ENCODE measurements around the gene ENTPD6.

ENTPD6 gene

DNA sequence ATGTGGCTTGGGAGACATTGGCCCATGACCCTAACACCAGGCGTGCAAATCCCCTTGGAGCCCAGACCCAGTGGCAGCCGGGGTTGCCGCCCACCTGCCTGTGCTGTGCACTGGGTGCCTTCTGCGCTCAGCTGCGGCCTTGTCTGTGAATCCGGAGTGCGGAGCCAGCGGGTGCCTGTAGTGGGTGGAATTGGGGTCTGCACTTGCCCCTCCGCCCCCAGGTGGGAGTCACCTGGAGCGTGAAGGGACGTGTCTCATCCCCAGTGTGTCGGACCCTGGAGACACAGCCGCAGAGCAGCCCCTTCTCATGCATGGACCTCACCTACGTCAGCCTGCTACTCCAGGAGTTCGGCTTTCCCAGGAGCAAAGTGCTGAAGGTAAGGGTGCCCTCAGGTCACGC lies 29.4 kb downstream of the ENTPD6 start:
- TF ChIP-seq CSDC2 (CRISPR knock-in tag; IDR thresholded peaks at IDR 0.05) (no peak), ESRRG (CRISPR knock-in tag; IDR thresholded peaks at IDR 0.05) (no peak), ZNF70 (CRISPR knock-in tag; IDR thresholded peaks at IDR 0.05) (no peak), OSR1 (CRISPR knock-in tag; IDR thresholded peaks at IDR 0.05) (no peak), SNAI2 (CRISPR knock-in tag; IDR thresholded peaks at IDR 0.05) (no peak), ZNF8 (CRISPR knock-in tag; IDR thresholded peaks at IDR 0.05) (no peak), BACH2 (CRISPR knock-in tag; IDR thresholded peaks at IDR 0.05; ENCODE audit: borderline replicate concordance) (no peak), RARB (CRISPR knock-in tag; IDR thresholded peaks at IDR 0.05) (no peak), ISL1 (CRISPR knock-in tag; IDR thresholded peaks at IDR 0.05) (no peak), POU6F1 (CRISPR knock-in tag; IDR thresholded peaks at IDR 0.05; ENCODE audit: borderline replicate concordance, low read depth) (no peak)
- TF ChIP-seq, protein P1, sequence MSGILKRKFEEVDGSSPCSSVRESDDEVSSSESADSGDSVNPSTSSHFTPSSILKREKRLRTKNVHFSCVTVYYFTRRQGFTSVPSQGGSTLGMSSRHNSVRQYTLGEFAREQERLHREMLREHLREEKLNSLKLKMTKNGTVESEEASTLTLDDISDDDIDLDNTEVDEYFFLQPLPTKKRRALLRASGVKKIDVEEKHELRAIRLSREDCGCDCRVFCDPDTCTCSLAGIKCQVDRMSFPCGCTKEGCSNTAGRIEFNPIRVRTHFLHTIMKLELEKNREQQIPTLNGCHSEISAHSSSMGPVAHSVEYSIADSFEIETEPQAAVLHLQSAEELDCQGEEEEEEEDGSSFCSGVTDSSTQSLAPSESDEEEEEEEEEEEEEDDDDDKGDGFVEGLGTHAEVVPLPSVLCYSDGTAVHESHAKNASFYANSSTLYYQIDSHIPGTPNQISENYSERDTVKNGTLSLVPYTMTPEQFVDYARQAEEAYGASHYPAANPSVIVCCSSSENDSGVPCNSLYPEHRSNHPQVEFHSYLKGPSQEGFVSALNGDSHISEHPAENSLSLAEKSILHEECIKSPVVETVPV (CRISPR knock-in tag; IDR thresholded peaks at IDR 0.05): no peak
- ATAC-seq: no peak

DNA sequence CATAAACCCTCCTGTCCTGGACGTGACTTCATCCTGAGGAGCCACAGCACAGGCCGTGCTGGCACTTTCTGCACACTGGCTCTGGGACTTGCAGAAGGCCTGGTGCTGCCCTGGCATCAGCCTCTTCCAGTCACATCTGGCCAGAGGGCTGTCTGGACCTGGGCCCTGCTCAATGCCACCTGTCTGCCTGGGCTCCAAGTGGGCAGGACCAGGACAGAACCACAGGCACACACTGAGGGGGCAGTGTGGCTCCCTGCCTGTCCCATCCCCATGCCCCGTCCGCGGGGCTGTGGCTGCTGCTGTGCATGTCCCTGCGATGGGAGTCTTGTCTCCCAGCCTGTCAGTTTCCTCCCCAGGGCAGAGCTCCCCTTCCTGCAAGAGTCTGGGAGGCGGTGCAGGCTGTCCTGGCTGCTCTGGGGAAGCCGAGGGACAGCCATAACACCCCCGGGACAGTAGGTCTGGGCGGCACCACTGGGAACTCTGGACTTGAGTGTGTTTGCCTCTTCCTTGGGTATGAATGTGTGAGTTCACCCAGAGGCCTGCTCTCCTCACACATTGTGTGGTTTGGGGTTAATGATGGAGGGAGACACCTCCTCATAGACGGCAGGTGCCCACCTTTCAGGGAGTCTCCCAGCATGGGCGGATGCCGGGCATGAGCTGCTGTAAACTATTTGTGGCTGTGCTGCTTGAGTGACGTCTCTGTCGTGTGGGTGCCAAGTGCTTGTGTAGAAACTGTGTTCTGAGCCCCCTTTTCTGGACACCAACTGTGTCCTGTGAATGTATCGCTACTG lies 30.3 kb downstream of the ENTPD6 start:
- TF ChIP-seq ESRRG (CRISPR knock-in tag; IDR thresholded peaks at IDR 0.05): no peak
- no peak for TF ChIP-seq ZC3H10 (CRISPR knock-in tag; IDR thresholded peaks at IDR 0.05)
- no peak for TF ChIP-seq SNAI2 (CRISPR knock-in tag; IDR thresholded peaks at IDR 0.05)
- TF ChIP-seq, protein P2, sequence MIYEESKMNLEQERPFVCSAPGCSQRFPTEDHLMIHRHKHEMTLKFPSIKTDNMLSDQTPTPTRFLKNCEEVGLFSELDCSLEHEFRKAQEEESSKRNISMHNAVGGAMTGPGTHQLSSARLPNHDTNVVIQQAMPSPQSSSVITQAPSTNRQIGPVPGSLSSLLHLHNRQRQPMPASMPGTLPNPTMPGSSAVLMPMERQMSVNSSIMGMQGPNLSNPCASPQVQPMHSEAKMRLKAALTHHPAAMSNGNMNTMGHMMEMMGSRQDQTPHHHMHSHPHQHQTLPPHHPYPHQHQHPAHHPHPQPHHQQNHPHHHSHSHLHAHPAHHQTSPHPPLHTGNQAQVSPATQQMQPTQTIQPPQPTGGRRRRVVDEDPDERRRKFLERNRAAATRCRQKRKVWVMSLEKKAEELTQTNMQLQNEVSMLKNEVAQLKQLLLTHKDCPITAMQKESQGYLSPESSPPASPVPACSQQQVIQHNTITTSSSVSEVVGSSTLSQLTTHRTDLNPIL (CRISPR knock-in tag; IDR thresholded peaks at IDR 0.05; ENCODE audit: low read depth): no peak
- no peak for TF ChIP-seq ZNF565 (CRISPR knock-in tag; conservative IDR thresholded peaks at IDR 0.05; ENCODE audit: low read depth)
- TF ChIP-seq OSR1 (CRISPR knock-in tag; IDR thresholded peaks at IDR 0.05): no peak
- TF ChIP-seq TSHZ2 (CRISPR knock-in tag; IDR thresholded peaks at IDR 0.05): no peak
- TF ChIP-seq, protein P3, sequence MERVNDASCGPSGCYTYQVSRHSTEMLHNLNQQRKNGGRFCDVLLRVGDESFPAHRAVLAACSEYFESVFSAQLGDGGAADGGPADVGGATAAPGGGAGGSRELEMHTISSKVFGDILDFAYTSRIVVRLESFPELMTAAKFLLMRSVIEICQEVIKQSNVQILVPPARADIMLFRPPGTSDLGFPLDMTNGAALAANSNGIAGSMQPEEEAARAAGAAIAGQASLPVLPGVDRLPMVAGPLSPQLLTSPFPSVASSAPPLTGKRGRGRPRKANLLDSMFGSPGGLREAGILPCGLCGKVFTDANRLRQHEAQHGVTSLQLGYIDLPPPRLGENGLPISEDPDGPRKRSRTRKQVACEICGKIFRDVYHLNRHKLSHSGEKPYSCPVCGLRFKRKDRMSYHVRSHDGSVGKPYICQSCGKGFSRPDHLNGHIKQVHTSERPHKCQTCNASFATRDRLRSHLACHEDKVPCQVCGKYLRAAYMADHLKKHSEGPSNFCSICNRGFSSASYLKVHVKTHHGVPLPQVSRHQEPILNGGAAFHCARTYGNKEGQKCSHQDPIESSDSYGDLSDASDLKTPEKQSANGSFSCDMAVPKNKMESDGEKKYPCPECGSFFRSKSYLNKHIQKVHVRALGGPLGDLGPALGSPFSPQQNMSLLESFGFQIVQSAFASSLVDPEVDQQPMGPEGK (CRISPR knock-in tag; IDR thresholded peaks at IDR 0.05; ENCODE audit: borderline replicate concordance): no peak
- ATAC-seq: no peak

DNA sequence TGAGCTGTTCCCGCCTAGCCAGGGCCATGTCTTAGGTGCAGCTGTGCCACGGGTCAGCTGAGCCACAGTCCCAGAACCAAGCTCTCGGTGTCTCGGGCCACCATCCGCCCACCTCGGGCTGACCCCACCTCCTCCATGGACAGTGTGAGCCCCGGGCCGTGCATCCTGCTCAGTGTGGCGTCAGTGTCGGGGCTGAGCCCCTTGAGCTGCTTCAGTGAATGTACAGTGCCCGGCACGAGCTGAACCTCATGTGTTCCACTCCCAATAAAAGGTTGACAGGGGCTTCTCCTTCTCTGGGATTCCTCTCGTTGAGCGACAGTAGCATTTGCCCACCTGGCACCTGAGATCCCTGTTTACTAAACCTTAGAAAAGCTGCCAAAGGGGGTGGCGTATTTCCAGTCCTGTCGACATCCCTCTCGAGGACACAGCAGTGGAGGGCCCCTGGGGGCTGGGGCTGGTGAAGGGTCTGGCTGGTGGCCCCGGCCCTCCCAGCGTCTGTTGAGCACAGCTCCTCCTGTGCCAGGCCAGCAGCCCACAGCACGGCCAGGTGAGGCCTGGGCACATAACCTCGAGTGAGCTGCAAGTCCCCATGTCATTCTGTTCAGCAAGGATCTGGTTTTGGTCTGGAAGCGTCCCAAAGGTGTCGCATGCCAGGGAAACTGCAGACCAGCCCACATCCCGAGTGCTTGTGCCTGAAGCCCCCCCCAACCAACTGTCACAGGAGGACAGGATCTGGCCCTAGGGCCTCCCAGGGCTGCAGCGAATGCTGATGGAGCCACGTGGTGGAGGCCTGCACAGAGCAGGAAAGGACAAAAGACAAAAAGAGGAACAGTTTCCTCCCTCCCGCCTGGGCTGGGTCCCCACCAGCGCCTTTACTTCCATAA lies 31.2 kb downstream of the ENTPD6 start:
- ATAC-seq: peak; percentile 31

More for the DNA sequence above, 31.2 kb downstream of the ENTPD6 start:
- no peak for TF ChIP-seq OSR1 (CRISPR knock-in tag; IDR thresholded peaks at IDR 0.05)
- TF ChIP-seq BACH2 (CRISPR knock-in tag; IDR thresholded peaks at IDR 0.05; ENCODE audit: borderline replicate concordance): no peak
- TF ChIP-seq ZFP30 (CRISPR knock-in tag; IDR thresholded peaks at IDR 0.05): no peak
- TF ChIP-seq ESRRG (CRISPR knock-in tag; IDR thresholded peaks at IDR 0.05): no peak
- TF ChIP-seq ISL1 (CRISPR knock-in tag; IDR thresholded peaks at IDR 0.05): no peak
- TF ChIP-seq ZNF70 (CRISPR knock-in tag; IDR thresholded peaks at IDR 0.05): no peak
- no peak for TF ChIP-seq TSHZ2 (CRISPR knock-in tag; IDR thresholded peaks at IDR 0.05)
- TF ChIP-seq ARNTL (CRISPR knock-in tag; IDR thresholded peaks at IDR 0.05; ENCODE audit: borderline replicate concordance, low read depth): no peak
- TF ChIP-seq GLIS3 (CRISPR knock-in tag; IDR thresholded peaks at IDR 0.05): no peak
- TF ChIP-seq ZNF565 (CRISPR knock-in tag; conservative IDR thresholded peaks at IDR 0.05; ENCODE audit: low read depth): no peak
- no peak for TF ChIP-seq TCF4 (CRISPR knock-in tag; IDR thresholded peaks at IDR 0.05; ENCODE audit: borderline replicate concordance)
- TF ChIP-seq, protein P1 (CRISPR knock-in tag; IDR thresholded peaks at IDR 0.05): no peak
- no peak for TF ChIP-seq ZC3H10 (CRISPR knock-in tag; IDR thresholded peaks at IDR 0.05)
